H1 (cell line): ENCODE results near the gene PARP15. TPM values are rescaled to one million over a fixed set of nuclear protein-coding genes. Genes with fewer than 3 reads are reported as not detected.

ENCODE experiments used
- CTCF ChIA-PET: fragments of 300-600 bp; sonication (Branson Sonifier 250); formaldehyde crosslinking; loops from one replicate; lab custom pipeline; 2021; ENCODE audit not compliant: partially characterized antibody; lab: Charles Lee
- POLR2A ChIA-PET: fragments of 300-600 bp; sonication (Branson Sonifier 250); formaldehyde crosslinking; loops from one replicate; lab custom pipeline; 2021; ENCODE audit warnings: inconsistent platforms; ENCODE audit not compliant: partially characterized antibody; lab: Charles Lee
- DNase-seq, 2 experiments: peaks; one replicate each; pipeline versions ENCODE4 v3.0.0 to v3.0.0-alpha.2; 2010 to 2022; ENCODE audit warnings: low spot score in 2 of 2, low read depth in 1 of 2, mixed read lengths in 1 of 2
- FAIRE-seq: peaks from 2 replicates; lab custom pipeline; 2011; peaks lifted over from hg19 to GRCh38; lab: Jason Lieb, UNC
- H2AFZ ChIP-seq: 2 replicates; pipeline ENCODE4 v1.8.1; 2012; ENCODE audit warnings: low read length, inconsistent platforms
- H2AK5ac ChIP-seq: 2 replicates; pipeline ENCODE4 v1.6.1; 2013; ENCODE audit warnings: low read depth, low read length
- H2BK120ac ChIP-seq: replicated peaks from 2 replicates; pipeline ENCODE3; 2013; ENCODE audit warnings: low read depth, low read length, inconsistent platforms
- H2BK12ac ChIP-seq: 2 replicates; pipeline ENCODE4 v1.6.1; 2013; ENCODE audit warnings: low read depth, low read length
- H2BK15ac ChIP-seq: 2 replicates; pipeline ENCODE4 v1.6.1; 2013; ENCODE audit warnings: low read length
- H2BK20ac ChIP-seq: 2 replicates; pipeline ENCODE4 v1.6.1; 2013; ENCODE audit warnings: low read length
- H2BK5ac ChIP-seq: 2 replicates; pipeline ENCODE4 v1.6.1; 2013; ENCODE audit warnings: low read depth, low read length
- H3K14ac ChIP-seq: 2 replicates; pipeline ENCODE4 v1.6.1; 2013; ENCODE audit warnings: inconsistent platforms; ENCODE audit not compliant: insufficient read length
- H3K18ac ChIP-seq: 2 replicates; pipeline ENCODE4 v1.6.1; 2013; ENCODE audit warnings: low read length; ENCODE audit errors: extremely low read depth
- H3K23ac ChIP-seq: 2 replicates; pipeline ENCODE4 v1.6.1; 2013; ENCODE audit warnings: inconsistent platforms; ENCODE audit not compliant: insufficient read length
- H3K23me2 ChIP-seq: 2 replicates; pipeline ENCODE4 v1.6.1; 2013; ENCODE audit warnings: low read depth, low read length
- H3K27ac ChIP-seq: 2 replicates; pipeline ENCODE4 v1.6.1; 2011; ENCODE audit warnings: low read depth, low read length, inconsistent platforms
- H3K27me3 ChIP-seq, 4 experiments: replicated peaks in 1 of 4; 1 replicate in 1 of 4; 2 replicates in 3 of 4; pipeline versions ENCODE4 v1.6.1 to v1.8.1; 2011 to 2013; ENCODE audit warnings: low read length in 3 of 4, mild to moderate bottlenecking in 3 of 4, inconsistent platforms in 2 of 4, mixed read lengths in 2 of 4, moderate library complexity in 1 of 4; ENCODE audit not compliant: control insufficient read depth in 3 of 4, insufficient read depth in 3 of 4; ENCODE audit errors: extremely low read depth in 1 of 4
- H3K36me3 ChIP-seq, 4 experiments: 2 replicates each; pipeline versions ENCODE4 v1.6.1 to v1.8.1; 2011 to 2013; ENCODE audit warnings: mild to moderate bottlenecking in 4 of 4, low read length in 3 of 4, moderate library complexity in 2 of 4, control low read depth in 1 of 4, inconsistent platforms in 1 of 4; ENCODE audit not compliant: insufficient read depth in 4 of 4, control insufficient read depth in 2 of 4
- H3K4ac ChIP-seq: replicated peaks from 2 replicates; pipeline ENCODE3; 2013; ENCODE audit warnings: low read length, low read depth, mixed read lengths, inconsistent platforms; ENCODE audit not compliant: insufficient read length
- H3K4me1 ChIP-seq, 4 experiments: replicated peaks in 1 of 4; 1 replicate in 1 of 4; 2 replicates in 3 of 4; pipeline versions ENCODE4 v1.6.1 to v1.8.1; 2011 to 2013; ENCODE audit warnings: low read length in 3 of 4, inconsistent platforms in 2 of 4, mixed read lengths in 1 of 4; ENCODE audit not compliant: insufficient read depth in 4 of 4, control insufficient read depth in 3 of 4
- H3K4me2 ChIP-seq, 2 experiments: 2 replicates each; pipeline versions ENCODE4 v1.6.1 to v1.8.1; 2011 to 2013; ENCODE audit warnings: low read depth in 2 of 2, low read length in 2 of 2, control low read depth in 1 of 2, inconsistent platforms in 1 of 2, mild to moderate bottlenecking in 1 of 2; ENCODE audit not compliant: insufficient read depth in 1 of 2
- H3K4me3 ChIP-seq, 4 experiments: fragments of 200-600, 300-600 bp in 1 of 4; sonication (generic), shearing (Covaris generic), sonication (Bioruptor Twin) in 1 of 4; 2 replicates each; pipeline versions ENCODE4 v1.5.1 to v1.8.1; 2011 to 2016; ENCODE audit warnings: low read length in 4 of 4, low read depth in 3 of 4, control low read depth in 2 of 4, inconsistent platforms in 2 of 4, mild to moderate bottlenecking in 2 of 4, mixed read lengths in 1 of 4, moderate library complexity in 1 of 4; ENCODE audit not compliant: insufficient read depth in 2 of 4; ENCODE audit errors: extremely low read depth in 1 of 4
- H3K56ac ChIP-seq: replicated peaks from 2 replicates; pipeline ENCODE3; 2013; ENCODE audit warnings: low read depth, mild to moderate bottlenecking, mixed read lengths, low read length, inconsistent platforms; ENCODE audit not compliant: insufficient read length
- H3K79me1 ChIP-seq: 2 replicates; pipeline ENCODE4 v1.6.1; 2013; ENCODE audit warnings: low read depth, low read length, control low read depth
- H3K79me2 ChIP-seq, 2 experiments: 2 replicates each; pipeline versions ENCODE4 v1.6.1 to v1.8.1; 2012 to 2013; ENCODE audit warnings: low read length in 2 of 2, mild to moderate bottlenecking in 2 of 2, inconsistent platforms in 1 of 2; ENCODE audit not compliant: insufficient read depth in 2 of 2, control insufficient read depth in 1 of 2
- H3K9ac ChIP-seq, 4 experiments: replicated peaks in 1 of 4; 1 replicate in 1 of 4; 2 replicates in 3 of 4; pipeline versions ENCODE4 v1.6.1 to v1.8.1; 2011 to 2013; ENCODE audit warnings: low read depth in 3 of 4, low read length in 3 of 4, control low read depth in 2 of 4, mild to moderate bottlenecking in 2 of 4, moderate library complexity in 2 of 4, inconsistent platforms in 1 of 4; ENCODE audit errors: extremely low read depth in 1 of 4
- H3K9me3 ChIP-seq, 2 experiments: 2 replicates each; pipeline versions ENCODE4 v1.6.1 to v1.8.1; 2012 to 2013; ENCODE audit warnings: mild to moderate bottlenecking in 2 of 2, moderate library complexity in 2 of 2, control low read depth in 1 of 2, inconsistent platforms in 1 of 2, low read depth in 1 of 2, low read length in 1 of 2, mixed read lengths in 1 of 2; ENCODE audit not compliant: insufficient read depth in 2 of 2
- H4K20me1 ChIP-seq, 2 experiments: replicated peaks in 1 of 2; 2 replicates each; pipeline versions ENCODE3 to v1.8.1; 2011 to 2013; ENCODE audit warnings: inconsistent platforms in 2 of 2, low read length in 2 of 2, mild to moderate bottlenecking in 1 of 2; ENCODE audit not compliant: insufficient read depth in 2 of 2, control insufficient read depth in 1 of 2
- H4K5ac ChIP-seq: 2 replicates; pipeline ENCODE4 v1.6.1; 2013; ENCODE audit warnings: low read length, low read depth, mixed read lengths, inconsistent platforms; ENCODE audit not compliant: insufficient read length
- H4K8ac ChIP-seq: 2 replicates; pipeline ENCODE4 v1.8.0; 2013; ENCODE audit warnings: mild to moderate bottlenecking, moderate library complexity, low read length, inconsistent platforms; ENCODE audit not compliant: insufficient read depth; ENCODE audit errors: extremely low read depth
- H4K91ac ChIP-seq: replicated peaks from 2 replicates; pipeline ENCODE3; 2013; ENCODE audit warnings: low read length, mixed read lengths, inconsistent platforms; ENCODE audit not compliant: insufficient read length
- BCL11A ChIP-seq, 2 experiments: IDR thresholded peaks; one replicate each; pipeline ENCODE4 v1.6.1; 2011; ENCODE audit warnings: low read depth in 2 of 2, low read length in 2 of 2, mild to moderate bottlenecking in 2 of 2
- MAFK ChIP-seq: IDR thresholded peaks from 2 replicates; pipeline ENCODE4 v1.6.1; 2012; ENCODE audit warnings: low read depth, mild to moderate bottlenecking, improper control_type of control experiment, low read length
- WGBS, 2 experiments: shearing (Covaris generic) in 1 of 2; methylation state at CpG; one replicate each; pipeline versions ENCODE4 v1.1.6 to v1.1.7; 2013 to 2015; ENCODE audit warnings: low lambda C conversion rate in 2 of 2, mixed read lengths in 2 of 2, inconsistent platforms in 1 of 2, low coverage in 1 of 2, missing lambda C conversion rate in 1 of 2; ENCODE audit not compliant: insufficient replicate concordance in 2 of 2, insufficient coverage in 1 of 2, insufficient read length in 1 of 2; ENCODE audit errors: extremely low coverage in 1 of 2, missing lambda C conversion rate in 1 of 2; 5-methylcytosine and 5-hydroxymethylcytosine counted together
- polyA plus RNA-seq, 7 experiments: library from polyadenylated mRNA; depleted of rRNA in 3 of 7; stranded (reverse) in 5 of 7; unstranded in 2 of 7; fragments of >200 nt in 5 of 7; fragments of 200-250 nt in 2 of 7; gene quantifications; 1 replicate in 5 of 7; 2 replicates in 1 of 7; 4 replicates in 1 of 7; pipeline versions ENCODE4 v1.2.1 to v1.2.3, GENCODE V29; 2011 to 2013; ENCODE audit warnings: missing spikeins in 2 of 7, mixed read lengths in 2 of 7
- total RNA-seq: library from RNA; stranded (reverse); fragmentation: NEBNext Ultra II Directional; extraction: Animal tissue kit (Norgen Biotek cat#: 25700); gene quantifications from 2 replicates; pipeline ENCODE4 v1.2.1, GENCODE V29; 2021

PARP15 gene
- total and polyA plus RNA-seq, 2 of the 8 experiments (the other 6 are each of a cell fraction or from before 2014, with no cell fraction given), result 0.37 to 0.45 TPM

- CTCF ChIA-PET, result no interaction called here
- 77% methylated on average over 5 of the region's 5 CpGs; no CpG with 5 or more reads in 1 of the 2 experiments for WGBS, 2 experiments
- no peak overlapping the region for H3K56ac ChIP-seq
Observed at GRCh38 chr3:122589297-122589696, 11.8 kb downstream of the PARP15 start.

More at GRCh38 chr3:122589297-122589696, 11.8 kb downstream of the PARP15 start:
- Histone ChIP-seq H3K4me2 (no peak overlapping the region), H3K27me3 (no peaks in the 10 kb centered on the region), H2BK20ac (no peak overlapping the region), H3K79me2 (no peaks in the 10 kb centered on the region), H2BK5ac (no peak overlapping the region), H2BK12ac (no peak overlapping the region), H3K9ac (no peak overlapping the region), H4K8ac (no peak overlapping the region), H3K23me2 (no peaks in the 10 kb centered on the region), H3K4me3 (no peak overlapping the region), H2AK5ac (no peak overlapping the region), H3K36me3 (no peaks in the 10 kb centered on the region), H3K23ac (no peak overlapping the region), H3K27ac (no peak overlapping the region), H2BK120ac (no peak overlapping the region), H3K4me1 (peaks cover 0 to 2% (median 0%) of the 10 kb centered on the region in 4 experiments; a peak in 1 of 7 replicates), H2AFZ (no peak overlapping the region), H3K4ac (no peak overlapping the region), H3K79me1 (no peaks in the 10 kb centered on the region), H3K9me3 (no peaks in the 10 kb centered on the region), H2BK15ac (no peak overlapping the region), H3K18ac (no peak overlapping the region), H4K20me1 (no peaks in the 10 kb centered on the region), H4K5ac (no peak overlapping the region), H4K91ac (no peak overlapping the region), H3K14ac (no peak overlapping the region)
- FAIRE-seq, result no peak
- POLR2A ChIA-PET, result no interaction called here
- no peak for DNase-seq
- 0 out of 2 replicates have a peak, but pooled peaks have one; percentile 13 for TF ChIP-seq MAFK
- TF ChIP-seq BCL11A (IDR thresholded peaks at IDR 0.05; ENCODE audit: low read depth in 2 of 2, low read length in 2 of 2), result no peak
